GM23338 (cell line): ENCODE data around the gene FLNA. TPM values are rescaled to one million over a fixed set of nuclear protein-coding genes. Genes with fewer than 3 reads are reported as not detected.
A peak's percentile ranks its signal among the peaks of the same experiment; 100 is the strongest.

Experiments
- ATAC-seq: fragments of 200-7000 bp; cut with Tn5 transposase; 3 replicates; pipeline ENCODE4 v1.9.1; 2020
- DNase-seq: peaks from one replicate; pipeline ENCODE4 v3.0.0-alpha.2; 2015; ENCODE audit warnings: low spot score
- H2AFZ ChIP-seq: fragments of 200-600 bp; sonication (generic); 2 replicates; pipeline ENCODE4 v1.8.0; 2016; ENCODE audit warnings: antibody characterized with exemption, mild to moderate bottlenecking, moderate library complexity
- H3F3A ChIP-seq: fragments of 200-600 bp; sonication (generic); replicated peaks from 2 replicates; pipeline ENCODE4 v1.8.0; 2017; ENCODE audit warnings: antibody characterized with exemption, mixed run types, low read depth
- H3K27ac ChIP-seq: fragments of 200-600 bp; sonication (generic); 2 replicates; pipeline ENCODE4 v1.6.1; 2016; ENCODE audit warnings: low read depth
- H3K27me3 ChIP-seq: fragments of 200-600 bp; sonication (generic); 2 replicates; pipeline ENCODE4 v1.8.0; 2016; ENCODE audit warnings: mild to moderate bottlenecking, mixed run types, moderate library complexity; ENCODE audit not compliant: insufficient read depth
- H3K36me3 ChIP-seq: fragments of 200-600 bp; sonication (generic); 2 replicates; pipeline ENCODE4 v1.8.0; 2016; ENCODE audit warnings: mild to moderate bottlenecking; ENCODE audit not compliant: insufficient read depth
- H3K4me1 ChIP-seq: fragments of 200-600 bp; sonication (generic); 2 replicates; pipeline ENCODE4 v1.8.0; 2016; ENCODE audit warnings: mild to moderate bottlenecking, moderate library complexity; ENCODE audit not compliant: insufficient read depth
- H3K4me2 ChIP-seq: fragments of 200-600 bp; sonication (generic); 2 replicates; pipeline ENCODE4 v1.7.1; 2017; ENCODE audit warnings: mixed run types
- H3K4me3 ChIP-seq: fragments of 200-600 bp; sonication (generic); 2 replicates; pipeline ENCODE4 v1.6.1; 2016; ENCODE audit warnings: mixed run types
- H3K79me2 ChIP-seq: fragments of 200-600 bp; sonication (generic); replicated peaks from 2 replicates; pipeline ENCODE4 v1.8.0; 2017; ENCODE audit warnings: mild to moderate bottlenecking; ENCODE audit not compliant: insufficient read depth
- H3K9me2 ChIP-seq: fragments of 200-600 bp; sonication (generic); 2 replicates; pipeline ENCODE4 v1.8.0; 2017; ENCODE audit not compliant: insufficient read depth
- H4K20me1 ChIP-seq: fragments of 200-600 bp; sonication (generic); replicated peaks from 2 replicates; pipeline ENCODE4 v1.8.0; 2017; ENCODE audit warnings: mild to moderate bottlenecking; ENCODE audit not compliant: insufficient read depth
- H3K27ac Mint-ChIP-seq: 2 replicates; pipeline ENCODE4 v1.8.0; 2020; ENCODE audit warnings: inconsistent platforms, mild to moderate bottlenecking, moderate library complexity, mixed read lengths
- H3K27me3 Mint-ChIP-seq: 3 replicates; pipeline ENCODE4 v1.8.0; 2022; ENCODE audit warnings: low read depth, mild to moderate bottlenecking, moderate library complexity, mixed read lengths, inconsistent platforms; ENCODE audit not compliant: insufficient read depth, poor library complexity
- H3K36me3 Mint-ChIP-seq: 3 replicates; pipeline ENCODE4 v1.8.0; 2021; ENCODE audit warnings: low read depth, mild to moderate bottlenecking, inconsistent platforms, moderate library complexity, mixed read lengths
- H3K4me1 Mint-ChIP-seq: 3 replicates; pipeline ENCODE4 v1.8.0; 2020; ENCODE audit warnings: mild to moderate bottlenecking, inconsistent platforms, mixed read lengths
- H3K4me3 Mint-ChIP-seq: 3 replicates; pipeline ENCODE4 v1.8.0; 2021; ENCODE audit warnings: moderate library complexity, mild to moderate bottlenecking, inconsistent platforms, mixed read lengths
- H3K9me3 Mint-ChIP-seq: 3 replicates; pipeline ENCODE4 v1.8.0; 2020; ENCODE audit warnings: moderate library complexity, mild to moderate bottlenecking, inconsistent platforms, mixed read lengths
- EZH2phosphoT487 ChIP-seq: fragments of 200-600 bp; sonication (generic); IDR thresholded peaks from one replicate; pipeline ENCODE4 v1.8.1; 2018; ENCODE audit warnings: antibody characterized with exemption; ENCODE audit not compliant: unreplicated experiment
- NANOG ChIP-seq: IDR thresholded peaks from 2 replicates; pipeline ENCODE4 v1.6.1; 2016; ENCODE audit warnings: antibody characterized with exemption, borderline replicate concordance
- POLR2AphosphoS5 ChIP-seq: IDR thresholded peaks from 2 replicates; pipeline ENCODE4 v1.6.1; 2016; ENCODE audit warnings: antibody characterized with exemption, low read depth
- ZNF114 ChIP-seq: fragments of 250-450 bp; sonication (Bioruptor Pico); IDR thresholded peaks from 2 replicates; pipeline ENCODE4 v1.5.0; 2020; ENCODE audit warnings: mild to moderate bottlenecking, moderate library complexity
- polyA plus RNA-seq: library from polyadenylated mRNA; unstranded; fragments of >200 nt; fragmentation: Nextera tagmentation; extraction: Ambion mirVana; gene quantifications from 2 replicates; pipeline ENCODE4 v1.2.1, GENCODE V29; 2016
- total RNA-seq: library from RNA; depleted of rRNA; stranded (reverse); fragments of >200 nt; shearing (Covaris generic); gene quantifications from 2 replicates; pipeline ENCODE4 v1.2.3, GENCODE V29; 2014
- TF ChIP-seq, protein P1 (sequence below), 2 experiments: fragments of 200-600 bp in 1 of 2; sonication (generic) in 1 of 2; conservative IDR thresholded peaks; 2 replicates each; pipeline versions ENCODE4 v1.5.1 to v1.6.1; 2016 to 2017; ENCODE audit warnings: antibody characterized with exemption in 2 of 2, low read depth in 2 of 2, mild to moderate bottlenecking in 2 of 2, moderate library complexity in 1 of 2
- TF ChIP-seq, protein P2 (sequence below): IDR thresholded peaks from one replicate; pipeline ENCODE4 v1.6.1; 2018; ENCODE audit warnings: antibody characterized with exemption; ENCODE audit not compliant: unreplicated experiment

The FLNA gene
- total and polyA plus RNA-seq, 2 experiments from 2014 or later: 579 to 1,445 TPM

DNA sequence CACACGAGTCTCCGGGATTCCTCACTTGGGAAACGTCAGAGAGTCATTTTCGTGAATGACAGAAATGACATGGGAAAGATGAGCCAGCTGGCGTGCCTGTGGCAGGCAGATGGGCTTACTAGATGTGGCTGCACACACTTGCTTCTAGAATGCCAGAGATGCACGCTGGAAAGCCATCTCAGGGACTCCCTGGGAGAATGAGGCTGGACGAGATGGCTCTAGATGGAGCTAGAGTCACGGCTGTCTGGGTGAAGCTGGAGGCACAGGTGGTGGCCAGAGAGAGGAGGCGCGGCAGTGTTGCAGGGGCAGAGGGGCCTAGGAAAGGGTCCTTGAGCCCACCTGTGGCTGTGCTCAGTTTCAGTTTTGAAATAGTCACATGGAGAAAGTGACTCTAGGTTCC, 52.8 kb downstream of the FLNA start:
- peaks cover 3% of the 10 kb centered on the region; the same call in 1 of the 3 replicates for H3K4me1 Mint-ChIP-seq
- Histone ChIP-seq H3K4me1 (no peaks in the 10 kb centered on the region), H3K4me2 (no peak overlapping the region), H3K79me2 (no peaks in the 10 kb centered on the region), H3K9me2 (no peaks in the 10 kb centered on the region), H2AFZ (no peak overlapping the region), H3K36me3 (no peaks in the 10 kb centered on the region), H4K20me1 (no peaks in the 10 kb centered on the region), H3K4me3 (no peak overlapping the region), H3K27me3 (no peaks in the 10 kb centered on the region), H3K27ac (no peak overlapping the region), H3F3A (no peaks in the 10 kb centered on the region)
- H3K36me3 Mint-ChIP-seq: no peaks in the 10 kb centered on the region
- TF ChIP-seq, protein P1, sequence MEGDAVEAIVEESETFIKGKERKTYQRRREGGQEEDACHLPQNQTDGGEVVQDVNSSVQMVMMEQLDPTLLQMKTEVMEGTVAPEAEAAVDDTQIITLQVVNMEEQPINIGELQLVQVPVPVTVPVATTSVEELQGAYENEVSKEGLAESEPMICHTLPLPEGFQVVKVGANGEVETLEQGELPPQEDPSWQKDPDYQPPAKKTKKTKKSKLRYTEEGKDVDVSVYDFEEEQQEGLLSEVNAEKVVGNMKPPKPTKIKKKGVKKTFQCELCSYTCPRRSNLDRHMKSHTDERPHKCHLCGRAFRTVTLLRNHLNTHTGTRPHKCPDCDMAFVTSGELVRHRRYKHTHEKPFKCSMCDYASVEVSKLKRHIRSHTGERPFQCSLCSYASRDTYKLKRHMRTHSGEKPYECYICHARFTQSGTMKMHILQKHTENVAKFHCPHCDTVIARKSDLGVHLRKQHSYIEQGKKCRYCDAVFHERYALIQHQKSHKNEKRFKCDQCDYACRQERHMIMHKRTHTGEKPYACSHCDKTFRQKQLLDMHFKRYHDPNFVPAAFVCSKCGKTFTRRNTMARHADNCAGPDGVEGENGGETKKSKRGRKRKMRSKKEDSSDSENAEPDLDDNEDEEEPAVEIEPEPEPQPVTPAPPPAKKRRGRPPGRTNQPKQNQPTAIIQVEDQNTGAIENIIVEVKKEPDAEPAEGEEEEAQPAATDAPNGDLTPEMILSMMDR (conservative IDR thresholded peaks at IDR 0.05; ENCODE audit: low read depth in 2 of 2): peak in 1 of 2 experiments; percentile 30; a peak in 2 of 4 replicates
- TF ChIP-seq, protein P2, sequence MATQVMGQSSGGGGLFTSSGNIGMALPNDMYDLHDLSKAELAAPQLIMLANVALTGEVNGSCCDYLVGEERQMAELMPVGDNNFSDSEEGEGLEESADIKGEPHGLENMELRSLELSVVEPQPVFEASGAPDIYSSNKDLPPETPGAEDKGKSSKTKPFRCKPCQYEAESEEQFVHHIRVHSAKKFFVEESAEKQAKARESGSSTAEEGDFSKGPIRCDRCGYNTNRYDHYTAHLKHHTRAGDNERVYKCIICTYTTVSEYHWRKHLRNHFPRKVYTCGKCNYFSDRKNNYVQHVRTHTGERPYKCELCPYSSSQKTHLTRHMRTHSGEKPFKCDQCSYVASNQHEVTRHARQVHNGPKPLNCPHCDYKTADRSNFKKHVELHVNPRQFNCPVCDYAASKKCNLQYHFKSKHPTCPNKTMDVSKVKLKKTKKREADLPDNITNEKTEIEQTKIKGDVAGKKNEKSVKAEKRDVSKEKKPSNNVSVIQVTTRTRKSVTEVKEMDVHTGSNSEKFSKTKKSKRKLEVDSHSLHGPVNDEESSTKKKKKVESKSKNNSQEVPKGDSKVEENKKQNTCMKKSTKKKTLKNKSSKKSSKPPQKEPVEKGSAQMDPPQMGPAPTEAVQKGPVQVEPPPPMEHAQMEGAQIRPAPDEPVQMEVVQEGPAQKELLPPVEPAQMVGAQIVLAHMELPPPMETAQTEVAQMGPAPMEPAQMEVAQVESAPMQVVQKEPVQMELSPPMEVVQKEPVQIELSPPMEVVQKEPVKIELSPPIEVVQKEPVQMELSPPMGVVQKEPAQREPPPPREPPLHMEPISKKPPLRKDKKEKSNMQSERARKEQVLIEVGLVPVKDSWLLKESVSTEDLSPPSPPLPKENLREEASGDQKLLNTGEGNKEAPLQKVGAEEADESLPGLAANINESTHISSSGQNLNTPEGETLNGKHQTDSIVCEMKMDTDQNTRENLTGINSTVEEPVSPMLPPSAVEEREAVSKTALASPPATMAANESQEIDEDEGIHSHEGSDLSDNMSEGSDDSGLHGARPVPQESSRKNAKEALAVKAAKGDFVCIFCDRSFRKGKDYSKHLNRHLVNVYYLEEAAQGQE: no peak
- no peak for DNase-seq
- H3K27me3 Mint-ChIP-seq: peaks cover 3% of the 10 kb centered on the region
- no peak overlapping the region for H3K27ac Mint-ChIP-seq
- H3K9me3 Mint-ChIP-seq: no peaks in the 10 kb centered on the region
- H3K4me3 Mint-ChIP-seq: no peak overlapping the region
- peak; percentile 28; the same call in 1 of the 3 replicates for ATAC-seq

DNA sequence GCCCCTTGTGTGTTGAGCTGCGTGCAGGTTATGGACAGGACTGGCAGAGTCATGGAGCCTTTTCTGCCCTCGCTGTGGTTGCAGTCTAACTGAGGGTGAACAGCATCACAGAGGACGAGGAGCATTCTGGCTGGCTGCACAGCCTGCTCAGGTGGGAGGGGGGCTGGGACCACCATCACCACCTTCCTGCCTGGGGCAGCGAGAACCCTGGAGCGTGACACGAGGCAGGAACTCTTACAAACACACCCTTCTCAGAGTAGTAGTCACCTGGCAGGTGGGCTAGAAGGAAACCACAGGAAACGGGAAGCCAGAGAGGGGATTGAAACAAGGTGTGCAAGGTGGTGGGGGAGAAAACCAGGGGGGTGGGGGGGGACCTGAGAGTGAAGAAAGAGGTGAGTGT, 53.3 kb downstream of the FLNA start:
- H3K36me3 Mint-ChIP-seq: no peaks in the 10 kb centered on the region
- no peaks in the 10 kb centered on the region for H3K9me3 Mint-ChIP-seq
- ATAC-seq: no peak
- TF ChIP-seq ZNF114 (CRISPR knock-in tag) (no peak), POLR2AphosphoS5 (no peak), NANOG (no peak), EZH2phosphoT487 (no peak)
- TF ChIP-seq, protein P2: no peak

More for the DNA sequence above, 53.3 kb downstream of the FLNA start:
- Histone ChIP-seq H3F3A (no peaks in the 10 kb centered on the region), H3K4me3 (no peak overlapping the region), H4K20me1 (no peaks in the 10 kb centered on the region), H3K36me3 (no peaks in the 10 kb centered on the region), H3K4me2 (no peak overlapping the region), H3K9me2 (no peaks in the 10 kb centered on the region), H2AFZ (no peak overlapping the region), H3K27ac (no peak overlapping the region), H3K79me2 (no peaks in the 10 kb centered on the region), H3K27me3 (no peaks in the 10 kb centered on the region), H3K4me1 (no peaks in the 10 kb centered on the region)
- H3K27me3 Mint-ChIP-seq: peaks cover 3% of the 10 kb centered on the region
- no peak overlapping the region for H3K4me3 Mint-ChIP-seq
- peaks cover 3% of the 10 kb centered on the region; the same call in 1 of the 3 replicates for H3K4me1 Mint-ChIP-seq
- no peak for DNase-seq
- H3K27ac Mint-ChIP-seq: no peak overlapping the region
